HCT116 (cell line): ENCODE measurements around the gene PPP1R16B. TPM values are rescaled to one million over a fixed set of nuclear protein-coding genes. Genes with fewer than 3 reads are reported as not detected.
A peak's percentile ranks its signal among the peaks of the same experiment; 100 is the strongest.

Experiments
- ATAC-seq: fragments of 200-7000 bp; cut with Tn5 transposase; 2 replicates; pipeline ENCODE4 v1.9.1; 2020; ENCODE audit warnings: mild to moderate bottlenecking, moderate library complexity
- BruUV-seq: library from RNA; stranded (reverse); fragments of 400-500 nt; replicated peaks from 2 replicates; lab custom pipeline; 2021; lab: Mats Ljungman, UMichigan
- CTCF ChIA-PET: fragments of 300-600 bp; sonication (Branson Sonifier 250); formaldehyde crosslinking; loops from one replicate; lab custom pipeline; 2021; ENCODE audit warnings: antibody characterized with exemption; lab: Charles Lee
- POLR2A ChIA-PET: fragments of 300-600, 350-600 bp; sonication (Branson Sonifier 250); formaldehyde crosslinking; loops from one replicate; lab custom pipeline; 2021; ENCODE audit warnings: antibody characterized with exemption; lab: Charles Lee
- RAD21 ChIA-PET, 2 experiments: fragments of 300-600 bp; sonication (Branson Sonifier 250); formaldehyde crosslinking; loops; one replicate each; lab custom pipeline; 2023; ENCODE audit warnings: low total read pairs in 2 of 2; ENCODE audit not compliant: uncharacterized antibody in 2 of 2, unreplicated experiment in 2 of 2, low non-redundant PET in 1 of 2; lab: Charles Lee
- DNase-seq: peaks from one replicate; pipeline ENCODE4 v3.0.0-alpha.2; 2010; ENCODE audit warnings: low read depth, low spot score
- H2AFZ ChIP-seq: fragments of 200-600 bp; shearing (Covaris generic), sonication (generic); 2 replicates; pipeline ENCODE4 v1.6.1; 2017; ENCODE audit warnings: low read depth, mixed run types, mixed read lengths, antibody characterized with exemption, low read length; ENCODE audit not compliant: poor library complexity, severe bottlenecking
- H3K27ac ChIP-seq: 2 replicates; pipeline ENCODE4 v1.5.1; 2012; ENCODE audit warnings: low read depth, low read length
- H3K27me3 ChIP-seq: fragments of 200-600 bp; sonication (generic); 2 replicates; pipeline ENCODE4 v1.6.1; 2016; ENCODE audit warnings: mixed run types, low read length, mixed read lengths; ENCODE audit not compliant: insufficient read depth
- H3K36me3 ChIP-seq, 2 experiments: fragments of 200-500 bp in 1 of 2; fragments of 200-600 bp in 1 of 2; sonication (Bioruptor generic) in 1 of 2; sonication (generic) in 1 of 2; 2 replicates each; pipeline versions ENCODE4 v1.5.1 to v1.6.1; 2014 to 2016; ENCODE audit warnings: low read length in 2 of 2, inconsistent platforms in 1 of 2, mixed read lengths in 1 of 2, mixed run types in 1 of 2; ENCODE audit not compliant: insufficient read depth in 2 of 2, control insufficient read depth in 1 of 2
- H3K4me1 ChIP-seq, 2 experiments: fragments of 200-600 bp in 1 of 2; sonication (generic) in 1 of 2; 2 replicates each; pipeline versions ENCODE4 v1.5.1 to v1.6.1; 2012 to 2017; ENCODE audit warnings: low read length in 2 of 2, inconsistent platforms in 1 of 2, mild to moderate bottlenecking in 1 of 2, mixed read lengths in 1 of 2, mixed run types in 1 of 2, moderate library complexity in 1 of 2; ENCODE audit not compliant: insufficient read depth in 2 of 2, control insufficient read depth in 1 of 2
- H3K4me2 ChIP-seq: fragments of 200-600 bp; sonication (generic); 2 replicates; pipeline ENCODE4 v1.6.1; 2017; ENCODE audit warnings: mixed run types, low read length, mixed read lengths
- H3K4me3 ChIP-seq, 2 experiments: fragments of 200-600 bp in 1 of 2; sonication (generic) in 1 of 2; replicated peaks in 1 of 2; 2 replicates each; pipeline ENCODE4 v1.5.1; 2011 to 2016; ENCODE audit warnings: low read length in 2 of 2, control low read depth in 1 of 2, low read depth in 1 of 2, mild to moderate bottlenecking in 1 of 2, mixed read lengths in 1 of 2, mixed run types in 1 of 2
- H3K79me2 ChIP-seq: fragments of 200-600 bp; sonication (generic); 2 replicates; pipeline ENCODE4 v1.6.1; 2017; ENCODE audit warnings: mild to moderate bottlenecking, mixed run types, low read length, moderate library complexity, mixed read lengths; ENCODE audit not compliant: insufficient read depth
- H3K9ac ChIP-seq: fragments of 200-600 bp; sonication (generic); 2 replicates; pipeline ENCODE4 v1.6.1; 2016; ENCODE audit warnings: low read length, mixed read lengths
- H3K9me2 ChIP-seq: fragments of 200-600 bp; sonication (generic), shearing (Covaris generic); 2 replicates; pipeline ENCODE4 v1.6.1; 2017; ENCODE audit warnings: mixed run types, mild to moderate bottlenecking, moderate library complexity; ENCODE audit not compliant: insufficient read depth
- H3K9me3 ChIP-seq, 2 experiments: fragments of 200-500 bp in 1 of 2; fragments of 200-600 bp in 1 of 2; sonication (Bioruptor generic) in 1 of 2; sonication (generic) in 1 of 2; 2 replicates each; pipeline ENCODE4 v1.6.1; 2014 to 2017; ENCODE audit warnings: low read length in 2 of 2, mixed read lengths in 2 of 2, inconsistent platforms in 1 of 2, low read depth in 1 of 2, mild to moderate bottlenecking in 1 of 2, mixed run types in 1 of 2, moderate library complexity in 1 of 2; ENCODE audit not compliant: control insufficient read depth in 1 of 2, insufficient read depth in 1 of 2
- H4K20me1 ChIP-seq: fragments of 200-600 bp; sonication (generic), shearing (Covaris generic); 2 replicates; pipeline ENCODE4 v1.6.1; 2017; ENCODE audit warnings: mixed run types, mild to moderate bottlenecking, moderate library complexity; ENCODE audit not compliant: insufficient read depth
- CBX3 ChIP-seq: IDR thresholded peaks from 2 replicates; pipeline ENCODE4 v1.6.1; 2012; ENCODE audit warnings: low read depth
- FOSL1 ChIP-seq: IDR thresholded peaks from 2 replicates; pipeline ENCODE4 v1.6.1; 2012; ENCODE audit warnings: low read depth
- RAD21 ChIP-seq: IDR thresholded peaks from 2 replicates; pipeline ENCODE4 v1.6.1; 2012; ENCODE audit warnings: low read depth, mild to moderate bottlenecking
- intact Hi-C: fragments of 100-400 bp; cut with micrococcal nuclease; formaldehyde crosslinking; loops from 2 replicates; pipeline ENCODE4 v1.10.0; 2022
- total RNA-seq: library from RNA; stranded (reverse); gene quantifications from one replicate; pipeline ENCODE4 v1.2.1, GENCODE V29; 2021; ENCODE audit not compliant: unreplicated experiment
- TF ChIP-seq, protein P1 (sequence below), 3 experiments: fragments of 200-600 bp in 1 of 3; sonication (generic) in 1 of 3; IDR thresholded peaks in 2 of 3; conservative IDR thresholded peaks in 1 of 3; 2 replicates each; pipeline ENCODE4 v1.5.1; 2012 to 2017; ENCODE audit warnings: low read depth in 2 of 3, low read length in 2 of 3, antibody characterized with exemption in 1 of 3, borderline replicate concordance in 1 of 3, control low read depth in 1 of 3, mild to moderate bottlenecking in 1 of 3, mixed read lengths in 1 of 3, mixed run types in 1 of 3, moderate library complexity in 1 of 3; ENCODE audit not compliant: insufficient read depth in 1 of 3
- TF ChIP-seq, protein P2 (sequence below): IDR thresholded peaks from 2 replicates; pipeline ENCODE4 v1.6.1; 2012

Gene PPP1R16B
- total RNA-seq, 1 experiment from 2014 or later = 0.52 TPM

DNA sequence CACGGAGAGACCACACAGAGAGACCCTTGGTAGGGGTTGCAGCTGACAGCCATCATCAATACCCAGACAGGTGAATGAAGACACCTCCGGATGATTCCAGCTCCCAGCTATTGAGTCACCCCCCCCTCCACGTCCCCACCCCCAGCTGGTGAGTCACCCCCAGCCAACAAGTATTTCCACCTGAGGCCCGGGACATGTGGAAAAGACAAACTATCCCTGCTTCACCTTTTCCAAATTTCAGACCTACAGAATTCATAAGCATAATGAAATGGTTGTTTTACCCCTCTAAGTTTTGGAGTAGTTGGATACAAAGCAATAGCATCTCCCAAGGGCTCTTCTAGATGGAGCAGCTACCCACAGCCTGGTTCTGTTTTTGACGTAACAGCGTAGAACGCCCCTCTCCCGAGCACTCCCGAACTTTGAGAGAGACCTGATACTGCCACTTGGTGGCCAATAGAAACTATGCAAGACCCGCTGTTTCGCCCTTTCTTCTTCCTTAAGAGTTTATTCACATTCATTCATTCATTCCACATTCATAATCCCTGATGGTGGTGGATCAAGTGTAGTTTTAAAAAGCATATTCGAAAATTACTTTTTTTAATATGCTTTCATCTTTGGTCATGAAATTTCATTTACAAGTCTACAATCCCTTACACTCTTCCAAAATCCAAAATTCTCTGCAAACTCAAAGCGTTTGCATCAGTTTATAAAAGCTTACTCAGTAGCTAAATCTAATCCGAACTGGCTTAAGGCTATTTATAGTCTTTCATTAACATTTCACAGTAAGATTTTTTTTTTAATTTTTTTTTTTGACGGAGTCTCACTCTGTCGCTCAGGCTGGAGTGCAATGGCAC is 15.1 kb upstream of the PPP1R16B start:
- Histone ChIP-seq H3K79me2 (no peaks in the 10 kb centered on the region), H3K27me3 (no peaks in the 10 kb centered on the region), H3K4me3 (peak overlapping the region in 1 of 2 experiments; percentile 24; a peak in 2 of 4 replicates), H3K9me2 (no peaks in the 10 kb centered on the region), H3K4me1 (peaks cover 19 to 37% of the 10 kb centered on the region in 2 experiments), H4K20me1 (no peaks in the 10 kb centered on the region), H3K27ac (peak overlapping the region; percentile 47), H3K9ac (peak overlapping the region; percentile 20), H2AFZ (peak overlapping the region; percentile 95), H3K36me3 (no peaks in the 10 kb centered on the region), H3K9me3 (no peaks in the 10 kb centered on the region), H3K4me2 (peak overlapping the region; percentile 65)
- TF ChIP-seq, protein P1, sequence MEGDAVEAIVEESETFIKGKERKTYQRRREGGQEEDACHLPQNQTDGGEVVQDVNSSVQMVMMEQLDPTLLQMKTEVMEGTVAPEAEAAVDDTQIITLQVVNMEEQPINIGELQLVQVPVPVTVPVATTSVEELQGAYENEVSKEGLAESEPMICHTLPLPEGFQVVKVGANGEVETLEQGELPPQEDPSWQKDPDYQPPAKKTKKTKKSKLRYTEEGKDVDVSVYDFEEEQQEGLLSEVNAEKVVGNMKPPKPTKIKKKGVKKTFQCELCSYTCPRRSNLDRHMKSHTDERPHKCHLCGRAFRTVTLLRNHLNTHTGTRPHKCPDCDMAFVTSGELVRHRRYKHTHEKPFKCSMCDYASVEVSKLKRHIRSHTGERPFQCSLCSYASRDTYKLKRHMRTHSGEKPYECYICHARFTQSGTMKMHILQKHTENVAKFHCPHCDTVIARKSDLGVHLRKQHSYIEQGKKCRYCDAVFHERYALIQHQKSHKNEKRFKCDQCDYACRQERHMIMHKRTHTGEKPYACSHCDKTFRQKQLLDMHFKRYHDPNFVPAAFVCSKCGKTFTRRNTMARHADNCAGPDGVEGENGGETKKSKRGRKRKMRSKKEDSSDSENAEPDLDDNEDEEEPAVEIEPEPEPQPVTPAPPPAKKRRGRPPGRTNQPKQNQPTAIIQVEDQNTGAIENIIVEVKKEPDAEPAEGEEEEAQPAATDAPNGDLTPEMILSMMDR (IDR thresholded peaks at IDR 0.05 in 2 of 3, conservative IDR thresholded peaks at IDR 0.05 in 1 of 3; ENCODE audit: borderline replicate concordance in 1 of 3, insufficient read depth in 1 of 3, low read depth in 2 of 3, low read length in 2 of 3) = peak; percentile 66 to 80 (median 68); a peak in 5 of 6 replicates
- TF ChIP-seq, protein P2, sequence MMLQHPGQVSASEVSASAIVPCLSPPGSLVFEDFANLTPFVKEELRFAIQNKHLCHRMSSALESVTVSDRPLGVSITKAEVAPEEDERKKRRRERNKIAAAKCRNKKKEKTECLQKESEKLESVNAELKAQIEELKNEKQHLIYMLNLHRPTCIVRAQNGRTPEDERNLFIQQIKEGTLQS = no peak
- TF ChIP-seq RAD21 = peak; percentile 79
- TF ChIP-seq FOSL1 = peak; percentile 20; the same call in 1 of the 2 replicates
- TF ChIP-seq CBX3 = peak; percentile 48; the same call in 1 of the 2 replicates
- intact Hi-C loops = loop anchor here (1.0 kb wide), 1 partner anchor 144 kb away; no protein-coding TSS in a partner anchor
- no TSS peak for BruUV-seq
- ATAC-seq (peak; percentile 89), DNase-seq (peak; percentile 68)
- RAD21 ChIA-PET = interaction anchor here (0.7 to 1.8 kb wide), 2 partner anchors 11 to 132 kb away, joined by 3 to 4 read pairs; no protein-coding TSS in a partner anchor
- CTCF ChIA-PET = interaction anchor here (0.7 to 1.9 kb wide), 9 partner anchors 9 to 141 kb away, joined by 3 to 8 read pairs (median 5); no protein-coding TSS in a partner anchor
- POLR2A ChIA-PET = interaction anchor here (0.6 to 3.6 kb wide), 3 partner anchors 12 to 459 kb away, joined by 3 to 14 read pairs (median 3); no protein-coding TSS in a partner anchor
